Measurements from ENCODE around the gene MCF2L2. TPM values are rescaled to one million over a fixed set of nuclear protein-coding genes. Genes with fewer than 3 reads are reported as not detected.

MCF2L2 gene
- total and polyA plus RNA-seq, 9 of the 15 experiments (the other 6 are each of a cell fraction or from before 2014, with no cell fraction given) = 0.56 to 4.2 (median 3.0) TPM

- TF ChIP-seq ZBTB17 (CRISPR knock-in tag; IDR thresholded peaks at IDR 0.05) (no peak), ZNF830 (CRISPR knock-in tag; IDR thresholded peaks at IDR 0.05) (no peak), ZNF785 (CRISPR knock-in tag; IDR thresholded peaks at IDR 0.05) (no peak), TAL1 (IDR thresholded peaks at IDR 0.05) (no peak), XRCC3 (IDR thresholded peaks at IDR 0.05) (no peak), BRD9 (IDR thresholded peaks at IDR 0.05; ENCODE audit: low read depth, partially characterized antibody) (no peak), ZSCAN29 (IDR thresholded peaks at IDR 0.05) (no peak), PURB (CRISPR knock-in tag; IDR thresholded peaks at IDR 0.05; ENCODE audit: low read depth) (no peak), ZBTB12 (CRISPR knock-in tag; IDR thresholded peaks at IDR 0.05) (no peak), ZFP1 (CRISPR knock-in tag; IDR thresholded peaks at IDR 0.05) (no peak), NR2C2 (CRISPR knock-in tag; IDR thresholded peaks at IDR 0.05) (no peak), NR2C2 (tag; IDR thresholded peaks at IDR 0.05) (peak; percentile 41; the same call in 1 of the 2 replicates), BRD4 (IDR thresholded peaks at IDR 0.05) (no peak), SRSF1 (IDR thresholded peaks at IDR 0.05; ENCODE audit: low read depth, low read length) (no peak), ZNF586 (CRISPR knock-in tag; conservative IDR thresholded peaks at IDR 0.05) (no peak), WHSC1 (IDR thresholded peaks at IDR 0.05; ENCODE audit: low read length) (no peak), ZNF324 (CRISPR knock-in tag; IDR thresholded peaks at IDR 0.05) (no peak), ZNF133 (CRISPR knock-in tag; IDR thresholded peaks at IDR 0.05) (no peak), TAF15 (IDR thresholded peaks at IDR 0.05; ENCODE audit: low read depth, low read length) (no peak), GABPA (tag; conservative IDR thresholded peaks at IDR 0.05; ENCODE audit: low read depth) (no peak), ETV5 (CRISPR knock-in tag; IDR thresholded peaks at IDR 0.05; ENCODE audit: low read depth) (no peak), ZBTB5 (IDR thresholded peaks at IDR 0.05) (no peak), SMARCA4 (IDR thresholded peaks at IDR 0.05) (peak; percentile 60), STAG1 (CRISPR knock-in tag; IDR thresholded peaks at IDR 0.05; ENCODE audit: borderline replicate concordance) (no peak), ZNF24 (IDR thresholded peaks at IDR 0.05) (no peak), KDM5B (IDR thresholded peaks at IDR 0.05; ENCODE audit: insufficient replicate concordance, low read depth, low read length) (no peak), ZNF592 (IDR thresholded peaks at IDR 0.05) (peak; percentile 81)
Measured at GRCh38 chr3:183298701-183299153, 129.7 kb downstream of the MCF2L2 start (continued).
